GM19351 (cell line): ENCODE measurements around the gene MBD3L5.
"Not testable (repeated sequence)": the region's sequence is repeated elsewhere in the genome, so short reads cannot be mapped to it uniquely, and the experiment has no call there.

Experiments used
- ATAC-seq: cut with Tn5 transposase; IDR thresholded peaks from one replicate; pipeline ENCODE4 v1.9.1; 2021; ENCODE audit warnings: mild to moderate bottlenecking, moderate library complexity; ENCODE audit not compliant: unreplicated experiment

MBD3L5 gene

GRCh38 chr19:7030278-7030677 is at the start of gene MBD3L5:
Gene MBD3L5, plus strand, starts transcription at chr19:7030578. Its CDS starts 34 bp downstream, at chr19:7030612.
- not testable (repeated sequence) for ATAC-seq

DNA sequence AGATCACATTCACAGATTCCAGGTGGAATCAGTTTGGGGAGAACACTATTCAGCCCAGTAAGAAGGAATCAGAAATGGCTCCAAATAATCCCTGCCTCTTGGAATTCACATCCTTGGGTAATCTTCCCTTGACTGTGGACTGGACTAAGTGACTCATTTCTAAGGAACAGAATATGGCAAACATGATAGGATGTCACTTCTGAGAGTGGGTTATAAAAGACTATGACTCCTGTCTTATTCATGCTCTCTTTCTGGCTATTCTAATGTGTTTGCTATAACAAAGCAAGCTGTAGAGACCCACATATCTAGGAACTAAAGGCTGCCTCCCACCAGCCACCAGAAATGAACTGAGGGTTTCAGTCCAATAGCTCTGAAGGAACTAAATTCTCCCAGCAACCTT is 46.9 kb upstream of the MBD3L5 start:
- no peak for ATAC-seq

DNA sequence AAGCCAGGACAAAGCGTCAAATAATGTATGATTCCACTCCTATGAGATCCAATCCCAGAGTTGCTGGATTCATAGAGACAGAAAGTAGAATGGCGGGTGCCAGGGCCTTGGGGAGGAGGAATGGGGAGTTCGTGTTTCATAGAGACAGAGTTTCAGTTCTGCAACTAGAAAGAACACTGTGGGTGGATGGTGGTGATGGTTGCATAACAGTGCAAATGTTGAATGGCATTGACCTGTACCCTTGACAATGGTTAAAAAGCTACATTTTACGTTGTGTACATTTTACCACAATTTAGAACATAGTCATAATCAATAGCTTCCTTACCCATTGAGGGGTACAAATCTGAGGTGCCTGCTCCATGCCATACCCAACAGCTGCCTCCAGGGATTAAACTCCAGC is 42.5 kb upstream of the MBD3L5 start:
- no peak for ATAC-seq

- ATAC-seq: no peak
These were observed 42.1 kb upstream of the MBD3L5 start for GRCh38 chr19:6988257-6988656.

GRCh38 chr19:6995054-6995453 is 35.3 kb upstream of the MBD3L5 start:
- ATAC-seq: no peak

- no peak for ATAC-seq
These were observed 33.6 kb upstream of the MBD3L5 start for GRCh38 chr19:6996810-6997209.

DNA sequence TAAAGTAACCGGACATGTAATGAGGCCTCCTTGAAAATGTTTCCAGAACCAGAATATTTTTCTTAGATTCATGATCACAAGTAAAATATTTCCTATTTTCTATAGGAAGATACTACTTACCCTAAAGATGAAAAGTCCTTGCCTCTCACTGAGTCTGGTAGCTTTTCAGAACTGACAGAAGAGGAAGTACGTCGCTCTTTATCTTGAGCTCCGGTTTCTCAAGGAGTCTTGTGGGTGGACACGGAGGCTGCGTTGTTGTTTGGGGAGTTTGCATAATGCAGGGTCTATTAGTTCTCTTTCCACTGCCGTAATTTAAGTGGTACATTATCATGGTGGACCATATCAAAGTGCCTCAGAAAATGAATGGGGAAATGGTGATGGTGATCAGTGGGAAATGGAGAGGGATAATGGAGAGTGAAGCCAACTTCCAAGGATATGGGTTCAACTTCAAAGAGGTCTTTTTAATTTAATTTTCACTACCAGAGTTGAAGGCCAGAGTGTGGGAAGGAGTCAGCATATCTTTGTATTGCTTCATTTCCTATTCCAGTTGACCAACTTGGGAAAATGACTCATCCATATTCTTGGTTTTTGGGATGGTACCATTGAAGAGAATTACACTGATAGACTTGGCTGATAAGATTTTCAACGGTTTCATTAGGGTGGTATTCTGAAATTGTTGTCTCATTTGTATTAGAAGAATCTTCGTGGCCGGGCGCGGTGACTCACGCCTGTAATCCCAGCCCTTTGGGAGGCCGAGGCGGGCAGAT is 32.5 kb upstream of the MBD3L5 start:
- ATAC-seq: no peak

GRCh38 chr19:6999933-7000332 is 30.4 kb upstream of the MBD3L5 start:
- ATAC-seq: no peak

DNA sequence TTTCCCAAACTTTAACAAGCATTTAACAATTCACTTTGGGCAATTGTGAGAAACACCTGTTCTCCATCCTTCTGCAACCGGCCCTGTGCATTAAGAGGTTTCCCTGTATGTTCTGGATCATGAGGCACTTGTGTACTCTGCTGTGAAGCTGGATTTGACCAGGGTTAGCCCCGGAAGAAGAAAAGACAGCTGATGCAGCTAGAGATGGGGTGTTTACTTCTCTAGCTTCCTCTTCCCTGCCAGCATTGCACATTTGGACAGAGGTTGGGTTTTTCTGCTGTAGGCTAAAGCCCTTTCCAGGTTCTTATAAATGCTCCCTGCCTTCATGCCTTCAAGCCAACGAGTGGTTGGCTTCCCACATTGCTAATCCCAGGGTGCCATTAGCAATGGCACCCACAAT is 30.0 kb upstream of the MBD3L5 start:
- ATAC-seq: no peak

DNA sequence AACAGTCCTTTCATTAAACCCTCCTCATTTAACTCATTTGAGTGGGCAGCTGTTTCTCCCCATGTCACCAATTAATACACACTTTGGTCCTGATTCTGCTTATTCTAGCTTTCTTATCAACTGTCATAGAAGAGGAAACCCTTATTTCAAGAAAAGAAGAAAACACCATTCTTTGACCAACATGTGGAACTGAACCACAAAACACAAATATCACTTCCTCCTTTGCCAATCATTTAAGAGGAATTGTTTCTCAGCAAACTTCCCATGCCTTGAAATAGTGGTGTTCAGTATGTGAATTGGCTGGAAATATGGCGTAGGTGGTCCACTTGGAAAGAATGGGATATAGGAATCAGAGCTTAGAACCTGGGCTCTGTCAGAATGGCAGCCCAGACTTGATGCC is 29.6 kb upstream of the MBD3L5 start:
- ATAC-seq: no peak

GRCh38 chr19:7004313-7004931 is 26.0 kb upstream of the MBD3L5 start:
- no peak for ATAC-seq

DNA sequence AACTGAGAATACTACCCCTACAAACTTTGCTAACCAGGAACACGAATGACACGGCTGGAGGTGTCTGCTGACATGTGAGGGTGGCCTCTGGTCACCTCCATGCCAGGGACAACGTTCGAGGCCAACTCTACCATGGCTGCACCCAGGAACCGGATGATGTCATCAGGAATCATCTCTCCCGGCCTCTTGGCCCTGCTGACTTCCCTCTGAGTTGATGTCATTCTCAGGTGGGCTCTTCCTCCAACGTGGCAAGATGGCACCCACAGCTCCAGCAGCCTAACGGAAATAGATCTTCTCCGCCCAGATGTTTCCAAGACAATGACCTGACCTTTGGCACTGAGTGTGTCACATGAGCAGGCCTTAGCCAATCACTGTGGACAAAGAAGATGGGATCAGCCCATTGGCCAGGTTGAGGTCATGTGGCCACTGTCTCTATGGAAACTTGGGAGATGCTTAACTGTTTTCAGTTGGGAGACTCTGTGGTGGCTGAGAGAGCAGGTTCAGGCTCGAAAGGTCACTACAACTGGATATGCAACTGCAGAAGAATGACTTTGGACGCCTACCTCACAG is 24.2 kb upstream of the MBD3L5 start:
- ATAC-seq: no peak

DNA sequence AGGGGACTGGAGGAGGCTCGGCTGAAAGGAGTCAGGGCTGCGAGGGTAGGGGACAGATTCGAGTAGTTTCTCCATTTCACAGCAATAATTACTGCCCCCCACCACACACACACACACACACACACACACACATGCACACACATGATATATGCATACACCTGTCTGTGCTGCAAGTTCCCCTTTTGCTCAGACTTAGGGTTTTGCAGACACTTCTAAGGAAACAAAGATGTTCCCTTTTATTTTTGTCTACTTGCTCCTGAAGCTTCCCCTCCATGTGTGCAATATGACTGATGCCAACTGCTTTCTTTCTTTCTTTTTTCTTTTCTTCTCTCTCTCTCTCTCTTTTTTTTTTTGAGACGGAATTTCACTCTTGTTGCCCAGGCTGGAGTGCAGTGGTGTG is 22.5 kb upstream of the MBD3L5 start:
- no peak for ATAC-seq

GRCh38 chr19:7010722-7011593 is 19.4 kb upstream of the MBD3L5 start:
- no peak for ATAC-seq

DNA sequence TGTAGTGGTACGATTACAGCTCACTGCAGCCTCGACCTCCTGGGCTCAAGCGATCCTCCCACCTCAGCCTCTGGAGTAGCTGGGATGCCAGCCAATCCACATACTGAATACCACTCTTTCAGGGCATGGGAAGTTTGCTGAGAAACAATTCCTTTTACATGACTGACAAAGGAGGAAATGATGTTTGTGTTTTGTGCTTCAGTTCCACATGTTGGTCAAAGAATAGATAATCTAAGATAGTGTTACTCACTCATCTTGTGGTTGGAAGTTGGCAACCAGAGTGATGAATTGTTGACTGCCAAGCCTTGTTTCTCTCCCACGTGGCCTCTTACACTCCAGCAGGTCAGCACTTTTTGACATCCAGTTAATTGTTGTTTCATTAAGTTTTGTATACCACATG is 16.7 kb upstream of the MBD3L5 start:
- no peak for ATAC-seq

GRCh38 chr19:7018828-7019227 is 11.6 kb upstream of the MBD3L5 start:
- ATAC-seq: no peak

DNA sequence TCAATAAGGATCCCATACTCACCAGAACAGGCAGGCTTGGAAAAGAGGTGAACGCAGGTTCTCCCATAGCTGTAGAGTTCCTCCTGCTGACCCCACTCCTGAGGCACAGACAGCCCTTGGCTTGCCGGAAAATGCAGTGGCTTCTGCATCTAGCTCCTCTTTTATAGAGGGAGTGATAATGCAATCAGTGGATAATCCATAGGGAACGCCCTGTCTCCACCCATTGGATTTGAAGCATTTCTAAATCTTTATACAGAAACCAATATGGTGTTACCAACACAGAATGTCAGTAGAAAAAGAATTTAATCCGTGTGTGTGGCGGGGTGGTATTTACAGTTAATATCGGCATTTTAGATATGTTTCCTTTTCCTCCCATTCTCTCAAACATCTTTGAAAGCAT is 9.0 kb upstream of the MBD3L5 start, which contains the start of gene MBD3L2B:
MBD3L2B (minus strand) TSS at position 101 of the 400 bp plus-strand sequence; CDS start at position 67, 34 bp downstream.
- not testable (repeated sequence) for ATAC-seq

DNA sequence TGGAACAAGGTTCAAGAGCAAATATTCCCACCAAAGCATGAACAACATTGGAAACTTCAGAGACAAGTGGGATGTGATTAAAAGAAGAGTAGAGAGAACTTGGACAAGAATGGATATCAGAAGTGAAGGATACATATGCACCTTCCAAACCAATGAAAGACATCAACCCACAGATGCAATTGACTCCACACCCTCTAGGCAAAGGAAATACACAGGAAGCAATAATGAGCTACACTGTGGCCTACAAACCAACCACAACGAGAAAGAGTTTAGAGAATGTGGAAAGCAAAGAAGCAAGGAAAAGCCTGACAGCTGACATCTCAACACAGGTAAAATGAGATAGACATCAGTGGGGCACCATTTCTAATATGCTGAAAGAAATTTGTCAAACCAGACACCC is 1.6 kb upstream of the MBD3L5 start:
- not testable (repeated sequence) for ATAC-seq

DNA sequence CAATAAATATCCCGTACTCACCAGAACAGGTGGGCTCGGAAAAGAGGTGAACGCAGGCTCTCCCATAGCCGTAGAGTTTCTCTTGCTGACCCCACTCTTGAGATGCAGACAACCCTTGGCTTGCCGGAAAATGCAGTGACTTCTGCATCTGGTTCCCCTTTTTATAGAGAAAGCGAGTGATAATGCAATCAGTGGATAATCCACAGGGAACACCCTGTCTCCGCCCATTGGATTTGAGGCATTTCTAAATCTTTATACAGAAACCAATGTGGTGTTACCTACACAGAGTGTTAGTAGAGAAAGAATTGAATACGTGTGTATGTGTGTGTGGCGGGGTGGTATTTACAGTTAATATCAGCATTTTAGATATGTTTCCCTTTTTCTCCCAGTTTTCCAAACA is 9.7 kb downstream of the MBD3L5 start, which contains the start of gene MBD3L4:
MBD3L4 (minus strand) TSS at position 101 of the 400 bp plus-strand sequence; CDS start at position 66, 35 bp downstream.
- not testable (repeated sequence) for ATAC-seq

DNA sequence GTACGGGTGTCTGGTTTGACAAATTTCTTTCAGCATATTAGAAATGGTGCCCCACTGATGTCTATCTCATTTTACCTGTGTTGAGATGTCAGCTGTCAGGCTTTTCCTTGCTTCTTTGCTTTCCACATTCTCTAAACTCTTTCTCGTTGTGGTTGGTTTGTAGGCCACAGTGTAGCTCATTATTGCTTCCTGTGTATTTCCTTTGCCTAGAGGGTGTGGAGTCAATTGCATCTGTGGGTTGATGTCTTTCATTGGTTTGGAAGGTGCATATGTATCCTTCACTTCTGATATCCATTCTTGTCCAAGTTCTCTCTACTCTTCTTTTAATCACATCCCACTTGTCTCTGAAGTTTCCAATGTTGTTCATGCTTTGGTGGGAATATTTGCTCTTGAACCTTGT is 11.2 kb downstream of the MBD3L5 start:
- not testable (repeated sequence) for ATAC-seq

DNA sequence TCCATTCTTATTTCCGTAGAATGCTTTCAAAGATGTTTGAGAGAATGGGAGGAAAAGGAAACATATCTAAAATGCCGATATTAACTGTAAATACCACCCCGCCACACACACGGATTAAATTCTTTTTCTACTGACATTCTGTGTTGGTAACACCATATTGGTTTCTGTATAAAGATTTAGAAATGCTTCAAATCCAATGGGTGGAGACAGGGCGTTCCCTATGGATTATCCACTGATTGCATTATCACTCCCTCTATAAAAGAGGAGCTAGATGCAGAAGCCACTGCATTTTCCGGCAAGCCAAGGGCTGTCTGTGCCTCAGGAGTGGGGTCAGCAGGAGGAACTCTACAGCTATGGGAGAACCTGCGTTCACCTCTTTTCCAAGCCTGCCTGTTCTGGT is 18.6 kb downstream of the MBD3L5 start, which contains the start of gene MBD3L2:
MBD3L2 (plus strand) TSS at position 301 of the 400 bp plus-strand sequence; CDS start at position 354, 53 bp downstream.
- ATAC-seq: not testable (repeated sequence)
